GM12878 (cell line): ENCODE results near the gene DUSP16. TPM values are rescaled to one million over a fixed set of nuclear protein-coding genes. Genes with fewer than 3 reads are reported as not detected.

Experiments used
- ATAC-seq: fragments of 200-7000 bp; cut with Tn5 transposase; 3 replicates; pipeline ENCODE4 v1.9.1; 2020; ENCODE audit warnings: mild to moderate bottlenecking, moderate library complexity
- BruUV-seq: library from RNA; stranded (reverse); fragments of 400-500 nt; replicated peaks from 2 replicates; lab custom pipeline; 2021; lab: Mats Ljungman, UMichigan
- CTCF ChIA-PET: fragments of 300-600 bp; sonication (Branson Sonifier 250); formaldehyde crosslinking; extraction: SDS; loops from one replicate; lab custom pipeline; 2021; ENCODE audit warnings: inconsistent platforms; lab: Yijun Ruan, JAX
- POLR2A ChIA-PET: fragments of 350-600 bp; formaldehyde crosslinking; extraction: SDS; loops from one replicate; lab custom pipeline; 2021; ENCODE audit warnings: inconsistent platforms; lab: Charles Lee
- RAD21 ChIA-PET: fragments of 300-600 bp; sonication (Branson Sonifier 250); formaldehyde crosslinking; loops from one replicate; lab custom pipeline; 2023; ENCODE audit warnings: antibody characterized with exemption; ENCODE audit not compliant: unreplicated experiment; lab: Charles Lee
- SMC1A ChIA-PET: fragments of 300-600 bp; sonication (Branson Sonifier 250); formaldehyde crosslinking; loops from one replicate; lab custom pipeline; 2023; ENCODE audit not compliant: unreplicated experiment, uncharacterized antibody; lab: Charles Lee
- DNase-seq: peaks from one replicate; pipeline ENCODE4 v3.0.0-alpha.2; 2011; ENCODE audit warnings: low read depth, low spot score
- FAIRE-seq: peaks from 3 replicates; lab custom pipeline; 2011; peaks lifted over from hg19 to GRCh38; lab: Jason Lieb, UNC
- H2AFZ ChIP-seq: 2 replicates; pipeline ENCODE4 v1.6.0; 2011; ENCODE audit warnings: low read depth, low read length, control low read depth; ENCODE audit not compliant: control insufficient read depth
- H3K27ac ChIP-seq: 2 replicates; pipeline ENCODE4 v1.5.1; 2011; ENCODE audit warnings: control low read depth; ENCODE audit not compliant: control insufficient read depth, insufficient read depth
- H3K27me3 ChIP-seq, 2 experiments: replicated peaks in 1 of 2; 2 replicates each; pipeline versions ENCODE4 v1.6.0 to v1.6.1; 2011; ENCODE audit warnings: low read length in 1 of 2; ENCODE audit not compliant: control insufficient read depth in 2 of 2, insufficient read depth in 2 of 2
- H3K36me3 ChIP-seq, 2 experiments: 2 replicates each; pipeline ENCODE4 v1.5.1; 2011; ENCODE audit warnings: low read length in 1 of 2; ENCODE audit not compliant: control insufficient read depth in 2 of 2, insufficient read depth in 2 of 2
- H3K4me1 ChIP-seq: 2 replicates; pipeline ENCODE4 v1.6.1; 2011; ENCODE audit warnings: mild to moderate bottlenecking, low read length, moderate library complexity, mixed read lengths; ENCODE audit not compliant: control insufficient read depth, insufficient read depth
- H3K4me2 ChIP-seq: 2 replicates; pipeline ENCODE4 v1.6.0; 2011; ENCODE audit warnings: control low read depth; ENCODE audit not compliant: control insufficient read depth, insufficient read depth
- H3K4me3 ChIP-seq: fragments of 200-600 bp; sonication (generic); 2 replicates; pipeline ENCODE4 v1.5.1; 2016
- H3K79me2 ChIP-seq: 2 replicates; pipeline ENCODE4 v1.6.0; 2011; ENCODE audit warnings: low read length; ENCODE audit not compliant: control insufficient read depth, insufficient read depth
- H3K9ac ChIP-seq: 2 replicates; pipeline ENCODE4 v1.8.0; 2011; ENCODE audit warnings: low read length, control low read depth, mixed read lengths; ENCODE audit not compliant: control insufficient read depth, insufficient read depth
- H3K9me3 ChIP-seq: replicated peaks from 3 replicates; pipeline ENCODE4 v1.5.1; 2011; ENCODE audit warnings: mild to moderate bottlenecking, low read length; ENCODE audit not compliant: control insufficient read depth, insufficient read depth
- H4K20me1 ChIP-seq: 2 replicates; pipeline ENCODE4 v1.6.0; 2011; ENCODE audit not compliant: control insufficient read depth, insufficient read depth
- CREM ChIP-seq: IDR thresholded peaks from 2 replicates; pipeline ENCODE4 v1.6.1; 2014; ENCODE audit warnings: antibody characterized with exemption, low read depth
- GABPA ChIP-seq: IDR thresholded peaks from 2 replicates; pipeline ENCODE4 v1.6.1; 2014; ENCODE audit warnings: antibody characterized with exemption, low read depth, mild to moderate bottlenecking, inconsistent platforms
- NBN ChIP-seq: fragments of 450-650 bp; IDR thresholded peaks from 2 replicates; pipeline ENCODE4 v1.6.1; 2016
- RAD51 ChIP-seq: fragments of 450-650 bp; IDR thresholded peaks from 2 replicates; pipeline ENCODE4 v1.6.1; 2016; ENCODE audit warnings: moderate library complexity, mild to moderate bottlenecking, inconsistent platforms
- WGBS: methylation state at CpG from one replicate; pipeline ENCODE4 v1.1.6; 2016; ENCODE audit warnings: low lambda C conversion rate; ENCODE audit not compliant: insufficient replicate concordance, insufficient coverage; ENCODE audit errors: missing lambda C conversion rate; 5-methylcytosine and 5-hydroxymethylcytosine counted together
- in situ Hi-C: fragments of 300-500 bp; cut with MboI; formaldehyde crosslinking; loops from 9 replicates; pipeline ENCODE4 v1.14.3; 2018; ENCODE audit warnings: mixed read lengths
- intact Hi-C: fragments of 100-400 bp; cut with micrococcal nuclease; formaldehyde crosslinking; loops from one replicate; pipeline ENCODE4 v1.14.2; 2022; ENCODE audit not compliant: unreplicated experiment
- polyA plus RNA-seq, 11 experiments: library from polyadenylated mRNA; depleted of rRNA in 4 of 11; unstranded in 6 of 11; stranded (reverse) in 5 of 11; fragments of >200 nt; fragmentation: Nextera tagmentation in 4 of 11; fragmentation: Illumina TruSeq in 1 of 11; extraction: Ambion mirVana in 4 of 11; extraction: Trizol in 1 of 11; gene quantifications; 1 replicate in 1 of 11; 2 replicates in 10 of 11; pipeline versions ENCODE4 v1.2.1 to v1.2.3, GENCODE V29; 2011 to 2016; ENCODE audit warnings: inconsistent platforms in 2 of 11, missing spikeins in 2 of 11, low read depth in 1 of 11
- total RNA-seq, 4 experiments: library from RNA; depleted of rRNA in 3 of 4; stranded (reverse); fragments of >200 nt in 3 of 4; fragmentation: Illumina TruSeq in 1 of 4; extraction: Trizol in 1 of 4; gene quantifications; 2 replicates each; pipeline versions ENCODE4 v1.2.1 to v1.2.3, GENCODE V29; 2013 to 2021

DUSP16 gene
- total and polyA plus RNA-seq, 10 of the 15 experiments (the other 5 are each of a cell fraction or from before 2014, with no cell fraction given), result 3.9 to 75.3 (median 26.8) TPM

- ATAC-seq (peak; percentile 50), FAIRE-seq (no peak), DNase-seq (no peak)
- Histone ChIP-seq H3K4me1 (peaks cover 15% of the 10 kb centered on the region), H3K36me3 (no peaks in the 10 kb centered on the region), H4K20me1 (no peaks in the 10 kb centered on the region), H3K4me3 (no peak overlapping the region), H2AFZ (peak overlapping the region; percentile 34; the same call in 1 of the 2 replicates), H3K9ac (no peak overlapping the region), H3K27ac (peak overlapping the region; percentile 30), H3K4me2 (peak overlapping the region; percentile 59), H3K79me2 (peaks cover 4% of the 10 kb centered on the region; the same call in 1 of the 2 replicates), H3K27me3 (no peaks in the 10 kb centered on the region), H3K9me3 (no peaks in the 10 kb centered on the region)
- 65% methylated on average over 5 of the region's 5 CpGs for WGBS
- in situ Hi-C loops, result no loop called here
- intact Hi-C loops, result no loop called here
- ChIA-PET POLR2A (interaction anchor here (0.6 to 1.7 kb wide), 6 partner anchors 13 to 1375 kb away, joined by 3 to 7 read pairs (median 4); no protein-coding TSS in a partner anchor), CTCF (interaction anchor here (0.8 kb wide), 1 partner anchor 115 kb away, joined by 3 read pairs; no protein-coding TSS in a partner anchor), RAD21 (interaction anchor here (0.7 to 1.4 kb wide), 5 partner anchors 11 to 196 kb away, joined by 3 to 4 read pairs (median 3); no protein-coding TSS in a partner anchor), SMC1A (interaction anchor here (0.6 to 5.9 kb wide), 4 partner anchors 17 to 94 kb away, joined by 3 to 29 read pairs (median 4); no protein-coding TSS in a partner anchor)
- no TSS peak for BruUV-seq
- TF ChIP-seq GABPA (peak; percentile 74), NBN (0 out of 2 replicates have a peak, but pooled peaks have one; percentile 14), RAD51 (no peak), CREM (0 out of 2 replicates have a peak, but pooled peaks have one; percentile 12)
Measured at GRCh38 chr12:12540261-12541013, 22.2 kb downstream of the DUSP16 start.
